Endothelial cell of umbilical vein (primary cell): ENCODE data around the gene C2orf69.

Experiments
- EZH2 ChIP-seq: IDR thresholded peaks from 2 replicates; pipeline ENCODE4 v1.6.1; 2012; ENCODE audit warnings: borderline replicate concordance, low read depth, mild to moderate bottlenecking, moderate library complexity, low read length, inconsistent platforms; ENCODE audit not compliant: severe bottlenecking
- GATA2 ChIP-seq: IDR thresholded peaks from 2 replicates; pipeline ENCODE4 v1.7.0; 2011; ENCODE audit warnings: low read depth, mild to moderate bottlenecking, moderate library complexity, mixed read lengths, low read length; ENCODE audit not compliant: insufficient read length, insufficient read depth
- TF ChIP-seq, protein P1 (sequence below), 2 donors: IDR thresholded peaks; 1 replicate in 1 of 2; 2 replicates in 1 of 2; pipeline ENCODE4 v1.5.1; 2011; ENCODE audit warnings: low read length in 2 of 2, mild to moderate bottlenecking in 2 of 2, moderate library complexity in 2 of 2, control low read depth in 1 of 2, inconsistent platforms in 1 of 2, low read depth in 1 of 2; ENCODE audit not compliant: insufficient read depth in 1 of 2; ENCODE audit errors: extremely low read depth in 1 of 2

DNA sequence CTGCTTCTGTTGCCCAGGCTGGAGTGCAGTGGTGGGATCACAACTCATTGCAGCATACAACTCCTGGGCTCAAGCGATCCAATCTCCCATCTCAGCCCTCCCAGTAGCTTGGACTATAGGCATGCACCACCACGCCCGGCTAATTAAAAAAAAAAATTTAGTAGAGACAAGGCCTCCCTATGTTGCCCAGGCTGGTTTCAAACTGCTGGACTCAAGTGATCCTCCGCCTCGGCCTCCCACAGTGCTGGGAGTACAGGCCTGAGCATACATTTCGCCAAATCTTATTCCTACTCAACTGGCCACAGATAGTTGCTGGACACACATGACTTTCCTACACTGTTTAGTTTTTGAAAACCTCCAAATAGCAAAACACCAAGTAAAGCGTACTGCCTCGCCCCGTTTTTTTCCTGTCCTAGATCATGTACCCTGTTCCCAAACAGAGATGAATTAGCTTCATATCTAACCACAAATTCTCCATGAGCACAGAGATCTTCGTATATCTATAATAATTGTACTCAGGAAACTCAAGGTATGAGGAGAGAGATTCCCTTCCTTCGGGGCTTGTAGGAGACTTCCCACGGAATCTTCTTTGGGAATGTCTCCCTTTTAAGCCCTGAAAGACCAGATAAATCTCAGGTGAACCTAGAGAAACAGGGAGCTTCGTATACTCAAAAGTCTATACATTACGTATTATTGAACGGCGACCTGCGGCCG lies 598 bp upstream of the C2orf69 start:
- TF ChIP-seq GATA2 (no peak), EZH2 (no peak)
- TF ChIP-seq, protein P1, sequence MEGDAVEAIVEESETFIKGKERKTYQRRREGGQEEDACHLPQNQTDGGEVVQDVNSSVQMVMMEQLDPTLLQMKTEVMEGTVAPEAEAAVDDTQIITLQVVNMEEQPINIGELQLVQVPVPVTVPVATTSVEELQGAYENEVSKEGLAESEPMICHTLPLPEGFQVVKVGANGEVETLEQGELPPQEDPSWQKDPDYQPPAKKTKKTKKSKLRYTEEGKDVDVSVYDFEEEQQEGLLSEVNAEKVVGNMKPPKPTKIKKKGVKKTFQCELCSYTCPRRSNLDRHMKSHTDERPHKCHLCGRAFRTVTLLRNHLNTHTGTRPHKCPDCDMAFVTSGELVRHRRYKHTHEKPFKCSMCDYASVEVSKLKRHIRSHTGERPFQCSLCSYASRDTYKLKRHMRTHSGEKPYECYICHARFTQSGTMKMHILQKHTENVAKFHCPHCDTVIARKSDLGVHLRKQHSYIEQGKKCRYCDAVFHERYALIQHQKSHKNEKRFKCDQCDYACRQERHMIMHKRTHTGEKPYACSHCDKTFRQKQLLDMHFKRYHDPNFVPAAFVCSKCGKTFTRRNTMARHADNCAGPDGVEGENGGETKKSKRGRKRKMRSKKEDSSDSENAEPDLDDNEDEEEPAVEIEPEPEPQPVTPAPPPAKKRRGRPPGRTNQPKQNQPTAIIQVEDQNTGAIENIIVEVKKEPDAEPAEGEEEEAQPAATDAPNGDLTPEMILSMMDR (IDR thresholded peaks at IDR 0.05; ENCODE audit: extremely low read depth in 1 of 2, insufficient read depth in 1 of 2, low read depth in 1 of 2, low read length in 2 of 2): no peak
